Nephron progenitor cell (in vitro differentiated cells): ENCODE data around the gene PIGH.

Source experiments
- DNase-seq: peaks from one replicate; pipeline ENCODE4 v3.0.0; 2021
- H3K27ac Mint-ChIP-seq: 2 replicates; pipeline ENCODE4 v1.8.0; 2021; ENCODE audit warnings: mild to moderate bottlenecking, moderate library complexity, mixed read lengths
- H3K27me3 Mint-ChIP-seq: 2 replicates; pipeline ENCODE4 v1.8.0; 2021; ENCODE audit warnings: mild to moderate bottlenecking, low read depth, mixed read lengths; ENCODE audit not compliant: poor library complexity
- H3K36me3 Mint-ChIP-seq: 2 replicates; pipeline ENCODE4 v1.8.0; 2021; ENCODE audit warnings: low read depth, mixed read lengths
- H3K4me1 Mint-ChIP-seq: 2 replicates; pipeline ENCODE4 v1.8.0; 2021; ENCODE audit warnings: mixed read lengths
- H3K4me3 Mint-ChIP-seq: 2 replicates; pipeline ENCODE4 v1.8.0; 2021; ENCODE audit warnings: mild to moderate bottlenecking, moderate library complexity, mixed read lengths
- H3K9me3 Mint-ChIP-seq: 2 replicates; pipeline ENCODE4 v1.8.0; 2021; ENCODE audit warnings: mild to moderate bottlenecking, moderate library complexity, mixed read lengths
- TF ChIP-seq, protein P1 (sequence below): fragments of 200-600 bp; sonication (generic); IDR thresholded peaks from 2 replicates; pipeline ENCODE4 v1.5.0; 2021; ENCODE audit warnings: antibody characterized with exemption

The PIGH gene

DNA sequence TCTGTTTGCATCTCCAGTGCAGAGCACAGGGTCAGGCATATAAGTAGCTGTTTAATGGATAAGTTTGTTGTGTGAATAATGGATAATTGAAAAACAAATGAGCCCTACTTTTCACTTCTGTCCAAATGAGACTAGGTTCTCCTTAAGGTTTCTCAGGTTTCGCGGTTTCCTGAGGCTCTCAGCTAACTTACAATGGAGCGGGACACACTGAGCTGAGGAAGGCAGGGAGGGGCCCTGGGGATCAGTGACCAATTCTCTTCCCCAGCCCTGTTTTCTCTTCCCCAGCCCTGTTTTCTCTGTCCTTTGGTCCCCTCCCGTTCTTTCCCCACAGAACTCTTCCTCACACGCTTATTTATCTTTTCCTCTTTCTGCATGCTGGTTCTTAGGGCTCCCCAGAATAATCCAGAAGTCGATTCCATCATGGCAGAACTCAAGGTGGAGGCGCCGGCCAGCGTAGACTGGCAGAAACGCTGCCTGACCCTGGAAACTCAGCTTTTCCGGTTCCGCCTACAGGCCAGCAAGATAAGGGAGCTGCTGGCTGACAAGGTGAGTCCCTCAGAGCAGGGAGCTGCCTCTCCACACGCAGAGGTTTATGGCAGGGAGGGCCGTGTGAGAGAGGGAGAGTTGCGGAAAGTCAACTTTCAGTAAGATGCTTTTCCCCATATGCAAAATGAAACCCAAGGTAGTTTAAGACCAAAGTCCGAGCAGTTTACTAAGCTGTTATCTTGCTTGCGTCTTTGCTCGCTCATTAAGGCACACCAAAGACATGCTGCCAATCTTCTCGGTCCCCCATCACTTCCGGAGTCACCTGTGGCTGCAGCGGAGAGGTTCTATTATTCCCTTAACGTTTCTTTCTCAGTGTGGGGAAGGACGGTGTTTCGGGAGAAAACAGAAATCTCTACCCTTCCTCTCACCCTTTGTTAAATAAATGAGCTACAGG is 58.4 kb downstream of the PIGH start:
- Mint-ChIP-seq H3K27ac (peak overlapping the region; percentile 73), H3K4me3 (peak overlapping the region; percentile 38), H3K27me3 (no peaks in the 10 kb centered on the region), H3K36me3 (peaks cover 49% of the 10 kb centered on the region), H3K9me3 (peaks cover 21% of the 10 kb centered on the region), H3K4me1 (peaks cover 24% of the 10 kb centered on the region)
- DNase-seq, result peak; percentile 10
- TF ChIP-seq, protein P1, sequence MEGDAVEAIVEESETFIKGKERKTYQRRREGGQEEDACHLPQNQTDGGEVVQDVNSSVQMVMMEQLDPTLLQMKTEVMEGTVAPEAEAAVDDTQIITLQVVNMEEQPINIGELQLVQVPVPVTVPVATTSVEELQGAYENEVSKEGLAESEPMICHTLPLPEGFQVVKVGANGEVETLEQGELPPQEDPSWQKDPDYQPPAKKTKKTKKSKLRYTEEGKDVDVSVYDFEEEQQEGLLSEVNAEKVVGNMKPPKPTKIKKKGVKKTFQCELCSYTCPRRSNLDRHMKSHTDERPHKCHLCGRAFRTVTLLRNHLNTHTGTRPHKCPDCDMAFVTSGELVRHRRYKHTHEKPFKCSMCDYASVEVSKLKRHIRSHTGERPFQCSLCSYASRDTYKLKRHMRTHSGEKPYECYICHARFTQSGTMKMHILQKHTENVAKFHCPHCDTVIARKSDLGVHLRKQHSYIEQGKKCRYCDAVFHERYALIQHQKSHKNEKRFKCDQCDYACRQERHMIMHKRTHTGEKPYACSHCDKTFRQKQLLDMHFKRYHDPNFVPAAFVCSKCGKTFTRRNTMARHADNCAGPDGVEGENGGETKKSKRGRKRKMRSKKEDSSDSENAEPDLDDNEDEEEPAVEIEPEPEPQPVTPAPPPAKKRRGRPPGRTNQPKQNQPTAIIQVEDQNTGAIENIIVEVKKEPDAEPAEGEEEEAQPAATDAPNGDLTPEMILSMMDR, result no peak
